ENCODE data around the gene LOXHD1.

DNA sequence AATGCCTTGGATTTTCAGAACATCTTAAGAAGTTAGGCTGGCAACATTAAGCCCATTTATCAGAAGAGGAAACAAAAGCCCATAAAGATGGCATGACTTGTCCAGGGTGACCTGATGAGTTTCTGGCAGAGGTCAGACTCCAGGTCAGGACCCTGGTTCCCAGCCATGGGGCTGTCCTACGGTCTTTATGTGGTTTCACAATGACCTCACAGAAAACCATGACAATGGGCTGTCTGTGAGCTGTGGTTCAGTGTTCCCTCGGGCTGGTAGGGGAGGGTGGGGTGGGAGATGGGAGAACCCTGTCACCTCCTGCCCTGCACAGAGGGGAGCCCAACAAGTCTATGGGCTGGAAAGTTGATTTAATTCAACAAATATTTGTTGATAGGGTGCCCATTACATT lies 101.8 kb downstream of the LOXHD1 start:
- no peak for TF ChIP-seq ZNF121 (tag by site-specific recombination; IDR thresholded peaks at IDR 0.05)
- TF ChIP-seq TCF7L2 (IDR thresholded peaks at IDR 0.05; ENCODE audit: borderline replicate concordance, low read depth, low read length), result no peak
- TF ChIP-seq, protein P1, sequence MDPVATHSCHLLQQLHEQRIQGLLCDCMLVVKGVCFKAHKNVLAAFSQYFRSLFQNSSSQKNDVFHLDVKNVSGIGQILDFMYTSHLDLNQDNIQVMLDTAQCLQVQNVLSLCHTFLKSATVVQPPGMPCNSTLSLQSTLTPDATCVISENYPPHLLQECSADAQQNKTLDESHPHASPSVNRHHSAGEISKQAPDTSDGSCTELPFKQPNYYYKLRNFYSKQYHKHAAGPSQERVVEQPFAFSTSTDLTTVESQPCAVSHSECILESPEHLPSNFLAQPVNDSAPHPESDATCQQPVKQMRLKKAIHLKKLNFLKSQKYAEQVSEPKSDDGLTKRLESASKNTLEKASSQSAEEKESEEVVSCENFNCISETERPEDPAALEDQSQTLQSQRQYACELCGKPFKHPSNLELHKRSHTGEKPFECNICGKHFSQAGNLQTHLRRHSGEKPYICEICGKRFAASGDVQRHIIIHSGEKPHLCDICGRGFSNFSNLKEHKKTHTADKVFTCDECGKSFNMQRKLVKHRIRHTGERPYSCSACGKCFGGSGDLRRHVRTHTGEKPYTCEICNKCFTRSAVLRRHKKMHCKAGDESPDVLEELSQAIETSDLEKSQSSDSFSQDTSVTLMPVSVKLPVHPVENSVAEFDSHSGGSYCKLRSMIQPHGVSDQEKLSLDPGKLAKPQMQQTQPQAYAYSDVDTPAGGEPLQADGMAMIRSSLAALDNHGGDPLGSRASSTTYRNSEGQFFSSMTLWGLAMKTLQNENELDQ (tag by site-specific recombination; IDR thresholded peaks at IDR 0.05; ENCODE audit: low read depth), result no peak
- TF ChIP-seq, protein P2, sequence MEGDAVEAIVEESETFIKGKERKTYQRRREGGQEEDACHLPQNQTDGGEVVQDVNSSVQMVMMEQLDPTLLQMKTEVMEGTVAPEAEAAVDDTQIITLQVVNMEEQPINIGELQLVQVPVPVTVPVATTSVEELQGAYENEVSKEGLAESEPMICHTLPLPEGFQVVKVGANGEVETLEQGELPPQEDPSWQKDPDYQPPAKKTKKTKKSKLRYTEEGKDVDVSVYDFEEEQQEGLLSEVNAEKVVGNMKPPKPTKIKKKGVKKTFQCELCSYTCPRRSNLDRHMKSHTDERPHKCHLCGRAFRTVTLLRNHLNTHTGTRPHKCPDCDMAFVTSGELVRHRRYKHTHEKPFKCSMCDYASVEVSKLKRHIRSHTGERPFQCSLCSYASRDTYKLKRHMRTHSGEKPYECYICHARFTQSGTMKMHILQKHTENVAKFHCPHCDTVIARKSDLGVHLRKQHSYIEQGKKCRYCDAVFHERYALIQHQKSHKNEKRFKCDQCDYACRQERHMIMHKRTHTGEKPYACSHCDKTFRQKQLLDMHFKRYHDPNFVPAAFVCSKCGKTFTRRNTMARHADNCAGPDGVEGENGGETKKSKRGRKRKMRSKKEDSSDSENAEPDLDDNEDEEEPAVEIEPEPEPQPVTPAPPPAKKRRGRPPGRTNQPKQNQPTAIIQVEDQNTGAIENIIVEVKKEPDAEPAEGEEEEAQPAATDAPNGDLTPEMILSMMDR (tag by site-specific recombination; IDR thresholded peaks at IDR 0.05), result no peak
- TF ChIP-seq, protein P3, sequence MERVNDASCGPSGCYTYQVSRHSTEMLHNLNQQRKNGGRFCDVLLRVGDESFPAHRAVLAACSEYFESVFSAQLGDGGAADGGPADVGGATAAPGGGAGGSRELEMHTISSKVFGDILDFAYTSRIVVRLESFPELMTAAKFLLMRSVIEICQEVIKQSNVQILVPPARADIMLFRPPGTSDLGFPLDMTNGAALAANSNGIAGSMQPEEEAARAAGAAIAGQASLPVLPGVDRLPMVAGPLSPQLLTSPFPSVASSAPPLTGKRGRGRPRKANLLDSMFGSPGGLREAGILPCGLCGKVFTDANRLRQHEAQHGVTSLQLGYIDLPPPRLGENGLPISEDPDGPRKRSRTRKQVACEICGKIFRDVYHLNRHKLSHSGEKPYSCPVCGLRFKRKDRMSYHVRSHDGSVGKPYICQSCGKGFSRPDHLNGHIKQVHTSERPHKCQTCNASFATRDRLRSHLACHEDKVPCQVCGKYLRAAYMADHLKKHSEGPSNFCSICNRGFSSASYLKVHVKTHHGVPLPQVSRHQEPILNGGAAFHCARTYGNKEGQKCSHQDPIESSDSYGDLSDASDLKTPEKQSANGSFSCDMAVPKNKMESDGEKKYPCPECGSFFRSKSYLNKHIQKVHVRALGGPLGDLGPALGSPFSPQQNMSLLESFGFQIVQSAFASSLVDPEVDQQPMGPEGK (tag by site-specific recombination; IDR thresholded peaks at IDR 0.05), result no peak
- no peak for TF ChIP-seq ZNF274 (IDR thresholded peaks at IDR 0.05; ENCODE audit: low read length)
- no peak for TF ChIP-seq ZNF274 (tag by site-specific recombination; IDR thresholded peaks at IDR 0.05; ENCODE audit: borderline replicate concordance)
- TF ChIP-seq, protein P4, sequence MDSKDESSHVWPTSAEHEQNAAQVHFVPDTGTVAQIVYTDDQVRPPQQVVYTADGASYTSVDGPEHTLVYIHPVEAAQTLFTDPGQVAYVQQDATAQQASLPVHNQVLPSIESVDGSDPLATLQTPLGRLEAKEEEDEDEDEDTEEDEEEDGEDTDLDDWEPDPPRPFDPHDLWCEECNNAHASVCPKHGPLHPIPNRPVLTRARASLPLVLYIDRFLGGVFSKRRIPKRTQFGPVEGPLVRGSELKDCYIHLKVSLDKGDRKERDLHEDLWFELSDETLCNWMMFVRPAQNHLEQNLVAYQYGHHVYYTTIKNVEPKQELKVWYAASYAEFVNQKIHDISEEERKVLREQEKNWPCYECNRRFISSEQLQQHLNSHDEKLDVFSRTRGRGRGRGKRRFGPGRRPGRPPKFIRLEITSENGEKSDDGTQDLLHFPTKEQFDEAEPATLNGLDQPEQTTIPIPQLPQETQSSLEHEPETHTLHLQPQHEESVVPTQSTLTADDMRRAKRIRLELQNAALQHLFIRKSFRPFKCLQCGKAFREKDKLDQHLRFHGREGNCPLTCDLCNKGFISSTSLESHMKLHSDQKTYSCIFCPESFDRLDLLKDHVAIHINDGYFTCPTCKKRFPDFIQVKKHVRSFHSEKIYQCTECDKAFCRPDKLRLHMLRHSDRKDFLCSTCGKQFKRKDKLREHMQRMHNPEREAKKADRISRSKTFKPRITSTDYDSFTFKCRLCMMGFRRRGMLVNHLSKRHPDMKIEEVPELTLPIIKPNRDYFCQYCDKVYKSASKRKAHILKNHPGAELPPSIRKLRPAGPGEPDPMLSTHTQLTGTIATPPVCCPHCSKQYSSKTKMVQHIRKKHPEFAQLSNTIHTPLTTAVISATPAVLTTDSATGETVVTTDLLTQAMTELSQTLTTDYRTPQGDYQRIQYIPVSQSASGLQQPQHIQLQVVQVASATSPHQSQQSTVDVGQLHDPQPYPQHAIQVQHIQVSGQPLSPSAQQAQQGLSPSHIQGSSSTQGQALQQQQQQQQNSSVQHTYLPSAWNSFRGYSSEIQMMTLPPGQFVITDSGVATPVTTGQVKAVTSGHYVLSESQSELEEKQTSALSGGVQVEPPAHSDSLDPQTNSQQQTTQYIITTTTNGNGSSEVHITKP (tag by site-specific recombination; IDR thresholded peaks at IDR 0.05), result no peak
- TF ChIP-seq GLI4 (tag by site-specific recombination; IDR thresholded peaks at IDR 0.05), result no peak
- TF ChIP-seq SP2 (tag by site-specific recombination; IDR thresholded peaks at IDR 0.05), result no peak
- TF ChIP-seq BCL11A (tag by site-specific recombination; IDR thresholded peaks at IDR 0.05; ENCODE audit: low read depth), result no peak
- TF ChIP-seq, protein P5, sequence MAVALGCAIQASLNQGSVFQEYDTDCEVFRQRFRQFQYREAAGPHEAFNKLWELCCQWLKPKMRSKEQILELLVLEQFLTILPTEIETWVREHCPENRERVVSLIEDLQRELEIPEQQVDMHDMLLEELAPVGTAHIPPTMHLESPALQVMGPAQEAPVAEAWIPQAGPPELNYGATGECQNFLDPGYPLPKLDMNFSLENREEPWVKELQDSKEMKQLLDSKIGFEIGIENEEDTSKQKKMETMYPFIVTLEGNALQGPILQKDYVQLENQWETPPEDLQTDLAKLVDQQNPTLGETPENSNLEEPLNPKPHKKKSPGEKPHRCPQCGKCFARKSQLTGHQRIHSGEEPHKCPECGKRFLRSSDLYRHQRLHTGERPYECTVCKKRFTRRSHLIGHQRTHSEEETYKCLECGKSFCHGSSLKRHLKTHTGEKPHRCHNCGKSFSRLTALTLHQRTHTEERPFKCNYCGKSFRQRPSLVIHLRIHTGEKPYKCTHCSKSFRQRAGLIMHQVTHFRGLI (tag by site-specific recombination; IDR thresholded peaks at IDR 0.05), result no peak

All from HEK293 (cell line).